ENCODE measurements around the gene CRB3.

The CRB3 gene

GRCh38 chr19:6442087-6442688, 21.9 kb upstream of the CRB3 start:
- no peak overlapping the region for H2AFZ ChIP-seq (ENCODE audit: low read depth, low read length, severe bottlenecking)
- no peaks in the 10 kb centered on the region for H3K36me3 ChIP-seq (ENCODE audit: low read length)
- no peak overlapping the region for H3K27ac ChIP-seq (ENCODE audit: low read depth, low read length)
- H3K9me3 ChIP-seq (ENCODE audit: insufficient read depth, low read length), result no peaks in the 10 kb centered on the region
- no peak overlapping the region for H3K4me3 ChIP-seq (ENCODE audit: insufficient read depth, low read length, poor library complexity, severe bottlenecking)
- H4K20me1 ChIP-seq (ENCODE audit: low read depth, low read length), result no peaks in the 10 kb centered on the region
- TF ChIP-seq CTCF (IDR thresholded peaks at IDR 0.05; ENCODE audit: insufficient read depth, low read length, poor library complexity, severe bottlenecking) (no peak), EZH2phosphoT487 (conservative IDR thresholded peaks at IDR 0.05; ENCODE audit: low read length) (no peak)
- no peaks in the 10 kb centered on the region for H3K79me2 ChIP-seq (ENCODE audit: insufficient read depth, low read length)
- no peaks in the 10 kb centered on the region for H3K9me2 ChIP-seq (replicated peaks; ENCODE audit: insufficient read depth, low read length)
- H3K27me3 ChIP-seq (ENCODE audit: low read length), result no peaks in the 10 kb centered on the region
- H3K4me2 ChIP-seq (ENCODE audit: low read depth, low read length, poor library complexity, severe bottlenecking), result no peak overlapping the region
- no peak overlapping the region for H3K9ac ChIP-seq (ENCODE audit: low read length)
- no peaks in the 10 kb centered on the region for H3F3A ChIP-seq (ENCODE audit: insufficient read depth)

GRCh38 chr19:6443986-6444385, 20.1 kb upstream of the CRB3 start:
- Histone ChIP-seq H3K4me2 (ENCODE audit: low read depth, low read length, poor library complexity, severe bottlenecking) (no peak overlapping the region), H3K9me2 (replicated peaks; ENCODE audit: insufficient read depth, low read length) (no peaks in the 10 kb centered on the region), H3K4me3 (ENCODE audit: insufficient read depth, low read length, poor library complexity, severe bottlenecking) (no peak overlapping the region), H3K27ac (ENCODE audit: low read depth, low read length) (no peak overlapping the region), H3F3A (ENCODE audit: insufficient read depth) (no peaks in the 10 kb centered on the region), H3K9me3 (ENCODE audit: insufficient read depth, low read length) (no peaks in the 10 kb centered on the region), H3K79me2 (ENCODE audit: insufficient read depth, low read length) (no peaks in the 10 kb centered on the region), H4K20me1 (ENCODE audit: low read depth, low read length) (no peaks in the 10 kb centered on the region), H2AFZ (ENCODE audit: low read depth, low read length, severe bottlenecking) (no peak overlapping the region), H3K9ac (ENCODE audit: low read length) (no peak overlapping the region), H3K36me3 (ENCODE audit: low read length) (no peaks in the 10 kb centered on the region), H3K27me3 (ENCODE audit: low read length) (no peaks in the 10 kb centered on the region)
- no peak for TF ChIP-seq EZH2phosphoT487 (conservative IDR thresholded peaks at IDR 0.05; ENCODE audit: low read length)
- TF ChIP-seq CTCF (IDR thresholded peaks at IDR 0.05; ENCODE audit: insufficient read depth, low read length, poor library complexity, severe bottlenecking), result no peak

- Histone ChIP-seq H3K27me3 (ENCODE audit: low read length) (no peaks in the 10 kb centered on the region), H3K9me3 (ENCODE audit: insufficient read depth, low read length) (no peaks in the 10 kb centered on the region), H2AFZ (ENCODE audit: low read depth, low read length, severe bottlenecking) (no peak overlapping the region), H4K20me1 (ENCODE audit: low read depth, low read length) (no peaks in the 10 kb centered on the region), H3K27ac (ENCODE audit: low read depth, low read length) (no peak overlapping the region), H3F3A (ENCODE audit: insufficient read depth) (no peaks in the 10 kb centered on the region), H3K9ac (ENCODE audit: low read length) (no peak overlapping the region), H3K9me2 (replicated peaks; ENCODE audit: insufficient read depth, low read length) (no peaks in the 10 kb centered on the region), H3K4me2 (ENCODE audit: low read depth, low read length, poor library complexity, severe bottlenecking) (no peak overlapping the region), H3K4me3 (ENCODE audit: insufficient read depth, low read length, poor library complexity, severe bottlenecking) (no peak overlapping the region), H3K79me2 (ENCODE audit: insufficient read depth, low read length) (no peaks in the 10 kb centered on the region), H3K36me3 (ENCODE audit: low read length) (no peaks in the 10 kb centered on the region)
- TF ChIP-seq CTCF (IDR thresholded peaks at IDR 0.05; ENCODE audit: insufficient read depth, low read length, poor library complexity, severe bottlenecking), result no peak
- no peak for TF ChIP-seq EZH2phosphoT487 (conservative IDR thresholded peaks at IDR 0.05; ENCODE audit: low read length)
Measured at GRCh38 chr19:6446452-6446851, 17.6 kb upstream of the CRB3 start.
